Glomerular endothelial cell (primary cell): ENCODE measurements around the gene PDZD7. TPM values are rescaled to one million over a fixed set of nuclear protein-coding genes. Genes with fewer than 3 reads are reported as not detected.

Experiments used
- DNase-seq: peaks from one replicate; pipeline ENCODE4 v3.0.0-alpha.2; 2011; ENCODE audit warnings: low read depth, low spot score; ENCODE audit errors: extremely low read depth
- total RNA-seq: library from RNA; depleted of rRNA; stranded (reverse); fragments of >200 nt; gene quantifications from 2 replicates; pipeline ENCODE4 v1.2.3, GENCODE V29; 2015

Gene PDZD7
- total RNA-seq, 1 donor from 2014 or later, result 1.2 TPM

DNA sequence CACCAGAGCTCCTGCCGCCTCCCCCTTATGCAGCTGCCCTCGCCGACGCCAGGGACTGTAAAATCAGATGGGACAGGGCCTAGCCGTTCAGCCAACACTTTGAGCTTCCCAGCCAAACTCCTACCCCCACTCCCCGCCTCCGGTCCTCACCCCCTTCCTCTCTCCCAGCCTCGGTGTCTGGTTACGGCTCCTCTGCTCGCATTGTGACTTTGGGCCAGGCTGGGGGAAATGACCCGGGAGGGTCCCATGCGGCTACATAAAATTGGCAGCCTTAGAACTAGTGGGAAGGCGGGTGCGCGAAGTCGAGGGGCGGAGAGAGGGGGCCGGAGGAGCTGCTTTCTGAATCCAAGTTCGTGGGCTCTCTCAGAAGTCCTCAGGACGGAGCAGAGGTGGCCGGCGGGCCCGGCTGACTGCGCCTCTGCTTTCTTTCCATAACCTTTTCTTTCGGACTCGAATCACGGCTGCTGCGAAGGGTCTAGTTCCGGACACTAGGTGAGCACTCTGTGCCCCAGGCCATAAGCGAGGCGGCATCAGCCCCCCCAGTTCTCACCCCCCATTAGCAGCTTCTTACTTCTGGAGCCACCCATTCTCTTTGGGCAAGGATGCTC lies 30.8 kb upstream of the PDZD7 start, which contains the start of gene KAZALD1:
Gene KAZALD1, plus strand, starts transcription at position 366 of the 608 bp plus-strand sequence. CDS start 604 bp downstream, outside the sequence.
- DNase-seq, result no peak

DNA sequence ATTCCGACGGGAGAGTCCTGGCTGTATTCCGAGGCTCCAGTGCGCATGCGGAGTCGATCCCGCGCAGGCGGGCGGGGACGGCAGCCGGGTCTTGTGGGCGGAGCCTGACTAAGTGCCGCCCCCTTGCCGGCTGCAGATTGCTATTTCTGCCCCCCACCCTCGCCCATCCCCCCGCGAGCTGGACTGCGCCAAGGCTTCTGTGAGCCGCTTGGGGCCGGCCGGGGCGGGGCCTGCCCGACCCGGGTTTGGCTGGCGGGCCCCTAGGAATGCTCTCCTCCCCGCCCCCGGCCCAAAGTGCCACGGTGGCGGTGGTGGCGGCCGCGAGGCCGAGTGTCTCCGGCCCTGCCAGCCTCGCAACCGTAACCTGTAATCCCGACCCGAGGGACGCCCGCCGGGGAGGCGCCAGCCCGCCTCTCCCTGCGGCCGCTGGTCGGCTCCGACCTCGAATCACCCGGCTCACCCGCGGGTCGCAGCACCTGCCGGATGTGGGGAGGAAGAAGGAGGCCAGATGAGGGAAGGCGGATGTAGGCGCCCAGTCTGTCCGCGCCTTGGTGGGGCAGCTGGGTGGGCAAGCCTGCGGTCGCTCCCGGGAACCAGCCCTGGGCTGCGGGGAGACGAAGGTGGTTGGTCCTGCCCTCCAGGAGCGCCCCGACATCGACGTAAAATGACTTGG lies 30.2 kb upstream of the PDZD7 start:
- DNase-seq, result no peak

DNA sequence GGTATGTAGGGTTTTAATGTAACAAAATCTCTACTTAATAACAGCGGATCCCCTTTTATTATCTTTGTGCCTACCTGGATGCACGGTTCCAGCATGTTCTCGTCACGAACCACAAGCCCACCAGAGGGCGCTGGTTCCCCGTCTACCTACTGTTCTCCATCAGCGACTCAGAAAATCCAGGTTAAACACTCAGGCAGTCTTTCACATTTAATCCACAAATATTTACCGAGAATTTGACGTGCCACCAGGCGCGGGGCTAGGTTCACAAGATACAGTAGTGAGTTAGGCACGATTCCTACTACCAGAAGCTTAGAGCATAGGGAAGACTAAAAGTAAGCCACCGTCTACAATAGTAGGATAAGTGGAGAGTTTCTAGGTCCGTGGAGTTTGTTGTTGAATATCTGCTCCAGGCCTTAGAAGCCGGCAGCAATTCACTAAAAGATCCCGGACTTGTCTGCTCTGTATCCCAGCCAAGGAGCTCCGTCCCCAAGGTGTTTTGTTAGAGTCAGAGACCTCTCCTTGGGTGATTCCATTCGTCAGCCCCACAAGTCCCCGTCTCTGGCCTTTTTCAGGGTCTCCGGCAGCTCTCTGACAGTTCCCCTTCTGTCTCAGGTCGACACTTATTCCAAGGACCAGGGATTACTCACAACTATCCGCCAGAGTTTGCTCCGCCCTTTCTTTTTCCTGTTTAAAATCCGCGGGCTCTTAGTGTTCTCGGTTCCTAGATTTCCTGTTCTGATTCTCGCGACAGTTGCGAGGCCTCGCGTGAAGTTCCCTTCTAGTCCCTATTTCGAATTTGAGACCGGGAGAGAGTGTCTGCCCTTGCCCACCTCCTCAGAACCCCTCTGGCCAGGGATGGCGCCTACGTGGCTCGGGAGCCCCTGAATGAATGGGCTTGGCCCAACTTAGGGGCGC lies 29.4 kb upstream of the PDZD7 start:
- peak; percentile 93 for DNase-seq

DNA sequence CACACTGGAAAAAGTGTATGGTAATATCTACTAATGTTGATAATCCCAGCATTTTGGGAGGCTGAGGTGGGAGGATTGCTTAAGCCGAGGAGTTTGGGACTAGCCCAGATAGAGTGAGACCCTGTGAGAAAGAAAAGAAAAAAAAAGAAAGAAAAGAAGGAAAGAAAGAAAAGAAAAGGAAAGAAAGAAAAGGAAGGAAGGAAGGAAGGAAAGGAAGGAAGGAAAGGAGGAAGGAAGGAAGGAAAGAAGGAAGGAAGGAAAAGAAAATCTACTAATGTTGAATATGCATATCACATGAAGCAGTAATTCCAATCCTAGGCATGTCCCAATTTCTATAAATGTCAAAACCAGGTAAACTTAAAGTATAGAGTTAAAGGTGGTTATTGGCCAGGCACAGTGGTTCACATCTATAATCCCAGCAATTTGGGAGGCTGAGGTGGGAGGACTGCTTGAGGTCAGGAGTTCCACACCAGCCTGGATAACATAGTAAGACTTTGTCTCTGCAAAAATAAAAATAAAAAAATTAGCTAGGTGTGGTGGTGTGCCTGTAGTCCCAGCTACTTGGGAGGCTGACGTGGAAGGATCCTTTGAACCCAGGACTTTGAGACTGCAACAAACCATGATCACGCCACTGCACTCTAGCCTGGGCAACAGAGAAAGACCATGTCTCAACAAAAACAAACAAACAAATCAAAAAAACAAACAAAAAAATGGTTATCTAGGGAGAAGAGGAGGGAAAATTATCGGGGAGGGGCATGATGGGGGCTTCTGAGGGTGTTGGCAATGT lies 25.6 kb upstream of the PDZD7 start:
- no peak for DNase-seq

DNA sequence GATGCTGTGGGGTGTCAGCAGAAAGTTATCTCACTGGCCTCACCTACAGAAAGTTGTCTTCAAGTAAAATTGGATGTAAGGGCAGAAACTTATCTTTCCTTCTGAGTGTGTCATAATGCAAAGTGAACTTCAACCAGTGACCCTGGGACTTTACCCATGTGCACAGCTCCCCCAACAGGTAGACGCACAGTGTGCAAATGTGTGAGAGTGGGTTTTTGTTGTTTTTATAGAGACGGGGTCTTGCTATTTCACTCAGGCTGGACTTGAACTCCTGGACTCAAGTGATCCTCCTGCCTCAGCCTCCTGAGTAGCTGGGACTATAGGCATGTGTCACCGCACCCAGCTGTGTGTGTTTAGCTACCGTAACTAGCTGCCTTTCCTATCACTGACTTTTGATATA lies 24.5 kb upstream of the PDZD7 start:
- no peak for DNase-seq

DNA sequence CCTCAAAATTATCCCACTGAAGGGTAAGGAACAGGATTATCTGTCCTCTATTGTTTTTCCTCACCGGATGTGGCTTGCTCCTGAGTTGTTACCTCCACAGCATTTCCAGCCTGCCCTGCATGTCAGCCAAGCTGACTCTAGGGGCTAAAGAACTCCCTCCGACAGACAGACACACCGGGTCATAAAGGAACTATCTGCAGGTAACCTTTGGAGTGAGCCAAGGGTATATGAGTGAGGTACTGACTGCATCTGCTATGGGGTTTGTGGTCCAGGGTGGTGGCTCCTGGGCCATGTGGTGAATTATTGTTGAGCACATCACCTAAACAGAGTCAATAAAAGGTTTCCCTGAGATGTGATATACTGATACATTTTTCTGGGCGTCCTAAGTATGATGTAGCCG lies 23.9 kb upstream of the PDZD7 start:
- no peak for DNase-seq

DNA sequence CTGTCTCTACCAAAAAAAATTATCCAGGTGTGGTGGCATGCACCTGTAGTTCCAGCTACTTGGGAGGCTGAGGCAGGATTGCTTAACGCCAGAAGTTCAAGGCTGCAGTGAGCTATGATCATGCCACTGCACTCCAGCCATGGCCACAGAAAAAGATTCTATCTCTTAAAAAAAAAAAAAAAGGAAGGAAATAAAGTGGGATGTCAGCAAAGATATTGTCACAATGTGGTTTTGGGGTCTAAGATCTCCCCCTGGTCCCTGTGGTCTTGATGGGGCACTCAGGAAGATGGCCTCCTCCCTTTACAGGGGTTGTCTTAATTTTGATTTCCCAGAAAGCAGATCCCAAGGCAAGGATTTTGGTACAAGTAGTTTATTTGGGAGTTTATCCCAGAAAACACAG lies 23.4 kb upstream of the PDZD7 start:
- no peak for DNase-seq

DNA sequence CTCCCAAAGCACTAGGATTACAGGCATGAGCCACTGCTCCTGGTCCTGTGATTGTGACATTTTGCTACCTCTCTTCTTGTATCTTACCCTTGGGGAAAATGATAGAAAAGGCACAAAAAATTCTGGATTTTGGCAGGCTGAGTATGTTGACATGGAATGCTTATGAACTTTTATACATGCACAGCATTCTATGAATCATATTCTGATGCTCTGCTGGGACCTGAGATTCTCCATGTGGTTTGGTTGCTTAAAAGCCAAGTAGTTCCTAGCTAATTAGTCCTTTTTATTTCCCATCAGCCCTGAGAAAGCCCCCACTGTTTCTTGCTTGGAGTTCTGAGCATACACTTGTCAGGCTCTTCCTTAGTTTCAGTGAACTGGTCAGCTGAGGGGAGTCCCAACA lies 22.6 kb upstream of the PDZD7 start:
- no peak for DNase-seq

DNA sequence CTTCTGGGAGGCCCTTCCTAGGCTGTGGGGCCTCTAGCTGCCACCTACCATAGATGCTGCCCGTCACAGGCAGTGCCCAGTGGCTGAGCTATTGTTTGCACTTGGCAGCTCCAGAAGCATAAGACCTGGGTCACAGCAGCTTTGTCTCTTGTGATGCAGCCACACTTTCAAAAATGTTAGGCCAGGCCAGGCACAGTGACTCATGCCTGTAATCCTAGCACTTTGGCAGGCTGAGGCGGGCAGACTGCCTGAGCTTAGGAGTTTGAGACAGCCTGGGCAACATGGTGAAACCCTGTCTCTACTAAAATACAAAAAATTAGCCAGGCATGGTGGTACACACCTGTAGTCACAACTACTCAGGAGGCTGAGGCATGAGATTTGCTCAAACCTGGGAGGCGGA lies 21.4 kb upstream of the PDZD7 start:
- no peak for DNase-seq

DNA sequence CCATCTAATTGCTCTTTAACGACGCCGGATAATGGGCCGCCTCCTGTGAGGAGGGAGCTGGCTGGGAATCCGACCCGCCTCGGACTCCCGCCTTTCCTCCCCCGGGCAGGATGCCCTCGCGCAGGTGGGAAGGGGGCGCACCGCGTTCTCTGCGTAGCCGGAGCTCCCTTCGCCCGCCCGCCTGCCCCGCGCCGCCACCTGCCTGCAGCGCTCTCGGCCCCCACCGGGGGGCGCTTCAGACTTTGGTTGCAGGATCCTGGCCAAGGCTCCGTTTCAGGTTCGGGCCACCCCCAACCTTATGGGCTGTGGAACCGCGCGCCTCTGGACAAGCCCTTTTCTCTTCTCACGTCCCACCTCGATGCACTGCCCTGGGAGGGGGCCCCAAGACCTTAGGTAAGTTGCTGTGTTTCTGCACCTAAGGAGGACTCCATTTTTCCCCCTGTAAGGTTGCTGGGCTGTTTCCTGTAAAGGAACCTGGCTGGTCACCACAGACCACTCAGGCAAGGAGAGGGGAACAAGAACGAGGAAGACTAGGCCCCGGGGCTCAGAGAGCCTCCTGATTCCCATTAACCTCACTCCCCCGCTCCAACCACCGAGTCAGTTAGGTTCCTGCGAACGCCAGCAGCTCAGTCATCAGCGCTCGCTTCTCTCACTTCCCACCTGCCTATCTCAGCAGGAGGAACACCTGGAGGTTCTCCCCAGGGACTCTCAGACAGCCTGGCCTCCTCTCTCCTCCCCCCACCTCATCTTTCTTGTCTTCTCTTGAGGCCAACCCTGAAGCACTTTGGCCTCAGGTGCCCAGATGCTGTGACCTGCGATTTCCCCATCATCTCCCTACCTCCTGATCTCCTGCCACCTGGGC lies 19.5 kb upstream of the PDZD7 start:
- no peak for DNase-seq

DNA sequence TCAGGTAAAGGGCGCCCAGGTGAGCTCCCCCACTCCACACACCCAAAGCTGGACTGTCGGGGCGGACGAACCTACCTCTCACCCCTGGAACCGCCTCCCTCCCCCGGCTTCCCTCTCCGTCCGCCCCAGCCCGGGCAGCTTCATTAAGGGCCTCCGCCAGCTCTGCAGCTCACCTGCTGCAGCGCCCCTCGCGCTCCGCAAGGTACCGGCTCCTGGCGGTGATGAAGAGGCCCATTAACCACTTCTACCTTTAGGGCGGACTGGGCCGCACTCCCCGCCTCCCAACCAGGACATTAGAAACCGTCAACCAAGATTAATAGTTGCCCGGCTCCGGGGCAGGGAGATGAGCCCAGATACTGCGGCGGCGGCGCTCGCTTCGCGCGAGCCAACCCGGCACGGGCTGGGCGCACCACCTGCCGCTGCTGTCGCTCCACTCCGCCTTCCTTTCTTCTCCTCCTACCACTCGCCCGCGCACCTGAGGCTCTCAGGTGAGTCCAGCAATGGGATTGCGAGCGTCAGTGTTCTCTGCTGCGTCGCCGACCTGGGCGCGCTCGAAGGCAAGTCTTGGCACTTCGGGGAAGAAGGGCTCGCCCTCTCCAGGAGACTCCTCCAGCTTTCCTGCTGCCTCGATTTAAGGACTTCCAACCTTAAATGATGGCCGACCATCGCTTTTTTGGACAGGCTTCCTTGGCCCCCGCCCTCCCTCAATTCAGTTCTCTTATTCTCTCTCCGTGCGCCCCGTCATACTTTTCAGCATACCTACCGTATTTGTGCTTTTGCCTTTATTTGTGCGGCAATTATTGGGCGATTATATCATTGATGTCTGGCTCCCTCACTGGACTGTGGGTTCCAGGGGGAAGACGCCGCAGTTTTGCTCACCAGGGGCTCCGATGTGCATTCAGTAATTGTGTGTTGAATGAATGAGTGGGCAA lies 17.3 kb upstream of the PDZD7 start:
- DNase-seq, result no peak

DNA sequence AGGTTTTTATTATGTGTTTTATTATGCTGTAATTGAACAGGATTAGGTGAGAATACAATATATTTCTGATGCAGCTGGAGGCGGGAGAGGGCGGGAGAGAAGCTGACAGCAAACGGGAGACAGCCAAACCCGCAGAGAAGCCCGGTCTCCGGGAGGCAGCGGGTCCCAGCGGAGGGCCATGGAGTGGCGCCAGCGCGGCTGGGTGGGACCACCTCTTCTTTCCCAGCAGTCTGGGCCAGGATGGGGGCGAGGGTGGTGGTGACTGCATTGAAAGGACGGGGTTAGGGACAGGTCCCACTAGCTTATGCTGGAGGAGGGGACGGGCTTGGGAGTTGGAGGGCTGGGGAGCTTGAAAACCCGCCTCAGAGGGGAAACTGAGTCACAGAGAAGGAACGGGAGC lies 16.3 kb upstream of the PDZD7 start:
- DNase-seq, result no peak

DNA sequence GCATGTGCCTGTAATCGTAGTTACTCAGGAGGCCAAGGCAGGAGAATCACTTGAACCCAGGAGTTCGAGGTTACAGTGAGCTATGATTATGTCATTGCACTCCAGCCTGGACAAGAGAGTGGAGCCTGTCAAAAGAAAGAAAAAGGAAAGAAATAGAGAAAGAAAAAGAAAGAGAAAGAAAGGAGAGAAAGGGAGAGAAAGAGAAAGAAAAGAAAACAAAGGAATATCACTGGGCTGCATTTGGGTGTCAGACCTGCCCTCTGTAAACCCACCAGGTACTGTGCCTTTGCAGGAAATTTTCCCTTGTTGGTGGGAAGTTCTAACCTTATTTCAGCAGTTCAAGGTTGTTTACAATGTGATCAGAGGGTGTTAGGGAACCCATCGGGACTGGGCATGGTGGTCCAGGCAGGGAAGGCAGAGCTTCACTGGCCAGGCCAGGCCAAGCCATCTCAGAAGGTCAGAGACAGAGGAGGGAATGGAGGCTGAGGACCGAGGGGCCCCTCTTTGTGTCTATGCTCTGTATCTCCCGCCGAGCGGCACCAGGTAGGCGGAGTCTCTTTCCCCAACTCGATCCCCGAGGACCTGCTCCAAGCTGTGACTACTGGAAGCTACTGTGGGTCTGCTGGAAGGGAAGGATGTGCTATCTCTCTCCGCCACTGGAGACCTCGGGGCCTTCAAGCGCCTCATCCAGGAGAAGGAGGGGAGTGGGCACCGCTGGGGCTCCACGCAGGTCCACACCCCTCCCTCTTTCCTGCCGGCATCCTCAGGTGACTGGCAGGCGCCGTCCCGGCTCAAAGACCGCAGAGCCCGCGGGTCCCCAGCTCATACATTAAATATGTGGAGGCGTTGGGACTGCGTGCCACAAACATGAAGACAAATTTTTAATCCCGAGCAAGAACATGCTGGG lies 15.7 kb upstream of the PDZD7 start:
- no peak for DNase-seq

DNA sequence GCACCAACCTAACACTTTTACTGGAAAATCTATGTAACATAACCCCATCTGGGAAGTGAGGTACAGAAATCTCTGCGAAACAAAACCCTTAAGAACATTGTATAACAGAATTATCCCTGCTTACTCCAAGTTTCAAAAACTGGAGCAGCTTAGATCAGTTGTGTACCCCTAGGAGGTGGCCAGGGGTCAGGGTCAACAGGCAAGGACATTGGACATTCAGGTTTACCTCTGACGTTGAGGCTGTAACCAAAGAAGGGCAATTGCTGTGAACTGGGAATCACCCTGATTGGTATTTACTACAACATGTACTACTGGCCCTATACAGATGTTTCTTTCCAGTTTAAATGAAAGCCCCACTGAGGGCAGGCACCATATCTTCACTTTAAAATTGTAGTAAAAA lies 13.2 kb upstream of the PDZD7 start:
- DNase-seq, result no peak

DNA sequence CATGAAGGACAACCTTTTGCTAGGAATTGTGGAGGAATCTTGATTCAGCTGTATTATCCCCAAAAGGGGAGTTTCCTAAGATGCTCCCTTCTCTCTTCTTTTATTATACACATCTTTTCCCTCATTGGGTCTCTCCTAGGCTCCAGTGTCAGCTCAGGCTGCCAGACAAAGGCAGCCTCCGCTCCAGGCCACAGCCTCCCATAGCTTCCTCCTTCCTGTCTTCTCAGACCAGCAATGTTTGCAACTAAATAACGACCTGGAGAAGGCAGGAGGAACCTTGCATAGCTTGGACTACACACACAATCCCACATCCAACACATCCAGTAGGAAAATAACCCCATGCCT lies 12.4 kb upstream of the PDZD7 start:
- DNase-seq, result no peak

DNA sequence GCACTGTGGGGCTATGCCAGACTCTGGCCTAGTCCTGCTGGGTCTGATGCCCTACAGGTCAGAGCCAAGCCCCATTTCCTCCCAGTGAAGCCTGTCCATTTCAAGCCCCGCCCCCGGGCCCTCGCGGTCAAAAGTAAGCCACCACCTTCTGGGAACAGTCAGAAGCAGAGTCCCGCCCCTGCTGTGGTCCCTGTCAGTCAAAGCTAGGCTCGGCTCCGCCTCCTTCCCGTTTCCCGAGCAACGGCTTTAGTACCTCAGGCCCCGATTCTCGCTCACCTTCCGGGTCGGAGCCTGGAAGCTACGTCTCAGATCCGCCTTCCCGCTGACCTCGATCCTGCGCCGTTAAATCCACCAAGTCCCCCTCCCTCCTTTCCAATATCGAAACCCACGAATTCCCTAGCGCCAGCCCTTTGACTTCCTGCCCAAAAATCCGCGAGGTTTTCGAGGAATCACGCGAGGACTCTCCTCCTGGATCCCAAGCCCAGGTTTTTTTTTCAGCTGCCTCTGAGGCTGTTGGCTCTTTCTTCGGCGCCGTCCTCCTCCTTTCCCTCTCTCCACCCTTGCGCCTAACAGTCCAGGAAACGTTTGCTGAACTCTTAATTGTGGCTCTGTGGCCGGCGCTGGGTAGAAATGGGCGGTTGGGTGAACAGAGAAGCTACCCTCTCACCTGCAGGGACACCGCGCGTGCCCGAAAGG lies 11.9 kb upstream of the PDZD7 start:
- DNase-seq, result peak; percentile 90

DNA sequence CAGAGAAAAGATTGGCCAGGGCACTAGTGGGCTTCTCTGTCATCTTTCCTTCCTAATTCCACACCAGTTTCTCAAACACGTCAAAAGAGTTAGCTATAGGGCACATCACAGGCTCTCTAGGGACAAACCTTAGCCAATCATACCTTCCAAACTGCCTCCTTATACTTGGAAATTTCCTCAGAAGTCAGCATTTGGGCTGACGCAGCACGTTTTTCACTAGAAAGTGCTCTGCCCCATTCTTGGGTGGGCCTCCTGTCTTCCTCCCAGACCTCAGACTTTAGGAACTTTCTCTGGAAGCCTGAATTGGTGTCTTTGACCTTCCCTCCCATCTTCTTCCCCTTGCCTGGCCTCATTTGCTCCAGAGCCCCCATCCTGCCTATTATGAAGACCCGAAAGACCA lies 11.2 kb upstream of the PDZD7 start:
- DNase-seq, result no peak
